ENCODE results near the gene RNF135. TPM values are rescaled to one million over a fixed set of nuclear protein-coding genes. Genes with fewer than 3 reads are reported as not detected.

RNF135 gene
- total and polyA plus RNA-seq, 10 of the 15 experiments (the other 5 are each of a cell fraction or from before 2014, with no cell fraction given) = 12.7 to 28.0 (median 18.7) TPM

GRCh38 chr17:30964876-30965275 is 6.0 kb upstream of the RNF135 start (continued):
- no peak for TF ChIP-seq SKIL (IDR thresholded peaks at IDR 0.05; ENCODE audit: low read depth, poor library complexity, severe bottlenecking)
- no peak for TF ChIP-seq POU2F2 (IDR thresholded peaks at IDR 0.05; ENCODE audit: borderline replicate concordance, low read depth, low read length)

GRCh38 chr17:30965686-30966085 is 5.2 kb upstream of the RNF135 start:
- Histone ChIP-seq H4K20me1 (ENCODE audit: control insufficient read depth, insufficient read depth) (no peaks in the 10 kb centered on the region), H3K4me2 (ENCODE audit: control insufficient read depth, insufficient read depth) (no peak overlapping the region), H3K9me3 (replicated peaks; ENCODE audit: control insufficient read depth, insufficient read depth, low read length) (no peaks in the 10 kb centered on the region), H3K79me2 (ENCODE audit: control insufficient read depth, insufficient read depth, low read length) (peaks cover 5% of the 10 kb centered on the region), H2AFZ (ENCODE audit: control insufficient read depth, low read depth, low read length) (no peak overlapping the region), H3K4me3 (no peak overlapping the region), H3K9ac (ENCODE audit: control insufficient read depth, insufficient read depth, low read length) (no peak overlapping the region), H3K27ac (ENCODE audit: control insufficient read depth, insufficient read depth) (no peak overlapping the region), H3K36me3 (ENCODE audit: control insufficient read depth in 2 of 2, insufficient read depth in 2 of 2, low read length in 1 of 2) (no peaks in the 10 kb centered on the region), H3K4me1 (ENCODE audit: control insufficient read depth, insufficient read depth, low read length) (peaks cover 23% of the 10 kb centered on the region), H3K27me3 (replicated peaks in 1 of 2; ENCODE audit: control insufficient read depth in 2 of 2, insufficient read depth in 2 of 2, low read length in 1 of 2) (no peaks in the 10 kb centered on the region)
- no peak for DNase-seq (ENCODE audit: low read depth, low spot score)
- ChIA-PET RAD21 (ENCODE audit: unreplicated experiment) (no interaction called here), POLR2A (no interaction called here), CTCF (no interaction called here), SMC1A (ENCODE audit: uncharacterized antibody, unreplicated experiment) (no interaction called here)
- 69% methylated on average over 3 of the region's 3 CpGs for WGBS (ENCODE audit: insufficient coverage, insufficient replicate concordance, low lambda C conversion rate, missing lambda C conversion rate)
- no peak for FAIRE-seq
- no TSS peak for BruUV-seq (replicated peaks)
- intact Hi-C loops (cut with micrococcal nuclease; ENCODE audit: unreplicated experiment) (no loop called here), in situ Hi-C loops (cut with MboI) (no loop called here)
- no peak for TF ChIP-seq ZBTB40 (IDR thresholded peaks at IDR 0.05; ENCODE audit: borderline replicate concordance)
- TF ChIP-seq PBX3 (IDR thresholded peaks at IDR 0.05; ENCODE audit: insufficient replicate concordance, low read depth, low read length) = no peak
- no peak for TF ChIP-seq USF1 (IDR thresholded peaks at IDR 0.05; ENCODE audit: borderline replicate concordance, extremely low read length, insufficient read depth, low read depth, low read length)
- no peak for TF ChIP-seq ELK1 (IDR thresholded peaks at IDR 0.05; ENCODE audit: low read depth, low read length)
- no peak for ATAC-seq

All from GM12878 (cell line).